ENCODE data around the gene DCTN4. TPM values are rescaled to one million over a fixed set of nuclear protein-coding genes. Genes with fewer than 3 reads are reported as not detected.

DCTN4 gene
- total and polyA plus RNA-seq, 2 of the 4 experiments (the other 2 are of a cell fraction), result 28.1 to 50.2 TPM

DNA sequence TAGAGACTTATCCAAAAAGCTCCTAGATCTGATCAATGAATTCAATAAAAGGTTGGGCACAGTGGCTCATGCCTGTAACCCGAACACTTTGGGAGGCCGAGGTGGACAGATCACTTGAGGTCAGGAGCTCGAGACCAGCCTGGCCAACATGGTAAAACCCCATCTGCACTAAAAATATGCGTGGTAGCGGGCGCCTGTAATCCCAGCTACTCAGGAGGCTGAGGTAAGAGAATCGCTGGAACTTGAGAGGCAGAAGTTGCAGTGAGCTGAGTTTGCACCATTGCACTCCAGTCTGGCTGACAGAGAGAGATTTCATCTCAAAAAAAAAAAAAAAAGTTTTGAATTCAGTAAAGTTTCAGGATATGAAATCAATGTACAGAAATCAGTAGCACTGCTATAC, 20.0 kb downstream of the DCTN4 start:
- Histone ChIP-seq H3K4me3 (ENCODE audit: insufficient read depth, low read depth, low read length) (no peak overlapping the region), H3K4ac (ENCODE audit: low read depth, low read length) (no peak overlapping the region), H3K18ac (ENCODE audit: low read depth, low read length) (no peak overlapping the region), H2AK5ac (ENCODE audit: low read depth, low read length) (no peak overlapping the region), H3K27ac (ENCODE audit: insufficient read depth, low read length) (no peak overlapping the region), H2BK20ac (ENCODE audit: low read depth, low read length) (no peak overlapping the region), H3K79me1 (ENCODE audit: low read depth in 1 of 2, low read length in 2 of 2) (peaks cover 20 to 35% of the 10 kb centered on the region in 2 experiments), H3K56ac (ENCODE audit: extremely low read depth, insufficient read depth, low read length) (no peak overlapping the region), H3K9ac (ENCODE audit: low read depth, low read length) (no peak overlapping the region), H4K5ac (ENCODE audit: low read depth, low read length) (no peak overlapping the region), H2BK120ac (ENCODE audit: low read depth, low read length) (no peak overlapping the region), H2BK5ac (ENCODE audit: low read depth, low read length, poor library complexity, severe bottlenecking) (no peak overlapping the region), H2AK9ac (replicated peaks; ENCODE audit: low read depth, low read length, poor library complexity) (no peak overlapping the region), H3K9me1 (ENCODE audit: insufficient read depth, low read length) (no peaks in the 10 kb centered on the region; the same call in 1 of the 2 replicates), H3K27me3 (ENCODE audit: control insufficient read depth, insufficient read depth, low read length) (no peaks in the 10 kb centered on the region), H4K20me1 (ENCODE audit: insufficient read depth, low read length) (peaks cover 16% of the 10 kb centered on the region), H2AFZ (replicated peaks; ENCODE audit: low read length, poor library complexity) (no peak overlapping the region), H2BK15ac (ENCODE audit: low read depth, low read length) (no peak overlapping the region), H3K9me3 (ENCODE audit: control insufficient read depth, insufficient read depth, low read length) (peaks cover 4% of the 10 kb centered on the region; the same call in 1 of the 2 replicates), H3K4me1 (ENCODE audit: control insufficient read depth, insufficient read depth, low read length) (no peaks in the 10 kb centered on the region), H3K14ac (replicated peaks; ENCODE audit: low read depth, low read length) (no peak overlapping the region), H4K91ac (ENCODE audit: insufficient read depth, low read depth, low read length) (no peak overlapping the region), H3K23ac (ENCODE audit: low read depth, low read length) (no peak overlapping the region), H3K4me2 (ENCODE audit: low read depth, low read length) (no peak overlapping the region), H3K36me3 (ENCODE audit: control insufficient read depth, insufficient read depth, low read length) (peaks cover 18% of the 10 kb centered on the region), H4K8ac (ENCODE audit: low read depth in 2 of 2, low read length in 2 of 2) (no peak overlapping the region)
- no peak for DNase-seq
- BruUV-seq (replicated peaks), result no TSS peak
- intact Hi-C loops (cut with micrococcal nuclease) (no loop called here), in situ Hi-C loops (cut with MboI; ENCODE audit: low sequenced_read_pairs) (no loop called here), dilution Hi-C loops (cut with HindIII; ENCODE audit: low sequenced_read_pairs, unreplicated experiment) (no loop called here)
- POLR2A ChIA-PET (ENCODE audit: unreplicated experiment), result no interaction called here
- ATAC-seq (ENCODE audit: low read depth), result no peak
- CTCF ChIA-PET, result interaction anchor here (0.7 kb wide), 1 partner anchor 176 kb away, joined by 4 read pairs; no protein-coding TSS in a partner anchor
- TF ChIP-seq, protein P1, sequence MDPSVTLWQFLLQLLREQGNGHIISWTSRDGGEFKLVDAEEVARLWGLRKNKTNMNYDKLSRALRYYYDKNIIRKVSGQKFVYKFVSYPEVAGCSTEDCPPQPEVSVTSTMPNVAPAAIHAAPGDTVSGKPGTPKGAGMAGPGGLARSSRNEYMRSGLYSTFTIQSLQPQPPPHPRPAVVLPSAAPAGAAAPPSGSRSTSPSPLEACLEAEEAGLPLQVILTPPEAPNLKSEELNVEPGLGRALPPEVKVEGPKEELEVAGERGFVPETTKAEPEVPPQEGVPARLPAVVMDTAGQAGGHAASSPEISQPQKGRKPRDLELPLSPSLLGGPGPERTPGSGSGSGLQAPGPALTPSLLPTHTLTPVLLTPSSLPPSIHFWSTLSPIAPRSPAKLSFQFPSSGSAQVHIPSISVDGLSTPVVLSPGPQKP (IDR thresholded peaks at IDR 0.05; ENCODE audit: borderline replicate concordance, low read depth, low read length), result no peak
- no peak for TF ChIP-seq CEBPB (IDR thresholded peaks at IDR 0.05; ENCODE audit: low read depth, low read length)
- TF ChIP-seq POLR2A (IDR thresholded peaks at IDR 0.05; ENCODE audit: low read depth, low read length), result no peak
- TF ChIP-seq FOS (IDR thresholded peaks at IDR 0.05; ENCODE audit: low read depth, low read length), result no peak
- TF ChIP-seq RAD21 (IDR thresholded peaks at IDR 0.05; ENCODE audit: low read length), result no peak
- no peak for TF ChIP-seq MAFK (IDR thresholded peaks at IDR 0.05; ENCODE audit: low read depth, low read length)
- TF ChIP-seq RFX5 (IDR thresholded peaks at IDR 0.05; ENCODE audit: low read depth, low read length), result no peak
- TF ChIP-seq, protein P2, sequence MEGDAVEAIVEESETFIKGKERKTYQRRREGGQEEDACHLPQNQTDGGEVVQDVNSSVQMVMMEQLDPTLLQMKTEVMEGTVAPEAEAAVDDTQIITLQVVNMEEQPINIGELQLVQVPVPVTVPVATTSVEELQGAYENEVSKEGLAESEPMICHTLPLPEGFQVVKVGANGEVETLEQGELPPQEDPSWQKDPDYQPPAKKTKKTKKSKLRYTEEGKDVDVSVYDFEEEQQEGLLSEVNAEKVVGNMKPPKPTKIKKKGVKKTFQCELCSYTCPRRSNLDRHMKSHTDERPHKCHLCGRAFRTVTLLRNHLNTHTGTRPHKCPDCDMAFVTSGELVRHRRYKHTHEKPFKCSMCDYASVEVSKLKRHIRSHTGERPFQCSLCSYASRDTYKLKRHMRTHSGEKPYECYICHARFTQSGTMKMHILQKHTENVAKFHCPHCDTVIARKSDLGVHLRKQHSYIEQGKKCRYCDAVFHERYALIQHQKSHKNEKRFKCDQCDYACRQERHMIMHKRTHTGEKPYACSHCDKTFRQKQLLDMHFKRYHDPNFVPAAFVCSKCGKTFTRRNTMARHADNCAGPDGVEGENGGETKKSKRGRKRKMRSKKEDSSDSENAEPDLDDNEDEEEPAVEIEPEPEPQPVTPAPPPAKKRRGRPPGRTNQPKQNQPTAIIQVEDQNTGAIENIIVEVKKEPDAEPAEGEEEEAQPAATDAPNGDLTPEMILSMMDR (conservative IDR thresholded peaks at IDR 0.05; ENCODE audit: low read depth, low read length), result no peak
- TF ChIP-seq RCOR1 (IDR thresholded peaks at IDR 0.05; ENCODE audit: insufficient replicate concordance, low read length), result no peak
- no peak for TF ChIP-seq NFE2L2 (IDR thresholded peaks at IDR 0.05; ENCODE audit: low read depth, low read length)
- no peak for TF ChIP-seq BHLHE40 (IDR thresholded peaks at IDR 0.05; ENCODE audit: low read depth, low read length)
- TF ChIP-seq CHD1 (IDR thresholded peaks at IDR 0.05; ENCODE audit: low read depth, low read length), result no peak
- TF ChIP-seq MAZ (IDR thresholded peaks at IDR 0.05; ENCODE audit: borderline replicate concordance, low read depth, low read length), result no peak
- TF ChIP-seq MXI1 (IDR thresholded peaks at IDR 0.05; ENCODE audit: borderline replicate concordance, low read depth, low read length), result no peak
- TF ChIP-seq, protein P3, sequence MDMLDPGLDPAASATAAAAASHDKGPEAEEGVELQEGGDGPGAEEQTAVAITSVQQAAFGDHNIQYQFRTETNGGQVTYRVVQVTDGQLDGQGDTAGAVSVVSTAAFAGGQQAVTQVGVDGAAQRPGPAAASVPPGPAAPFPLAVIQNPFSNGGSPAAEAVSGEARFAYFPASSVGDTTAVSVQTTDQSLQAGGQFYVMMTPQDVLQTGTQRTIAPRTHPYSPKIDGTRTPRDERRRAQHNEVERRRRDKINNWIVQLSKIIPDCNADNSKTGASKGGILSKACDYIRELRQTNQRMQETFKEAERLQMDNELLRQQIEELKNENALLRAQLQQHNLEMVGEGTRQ (IDR thresholded peaks at IDR 0.05; ENCODE audit: low read depth, low read length), result no peak
- no peak for TF ChIP-seq SMC3 (IDR thresholded peaks at IDR 0.05; ENCODE audit: low read depth, low read length)
- WGBS, 2 experiments (ENCODE audit: extremely low coverage in 2 of 2, insufficient read length in 1 of 2), result 90% methylated on average over 2 of the region's 7 CpGs; no CpG with 5 or more reads in 1 of the 2 experiments

Data from IMR-90 (cell line).